ENCODE results near the gene ZCCHC3.

ZCCHC3 gene

GRCh38 chr20:312067-312466 lies 14.7 kb downstream of the ZCCHC3 start:
- no peak for TF ChIP-seq CTCF (conservative IDR thresholded peaks at IDR 0.05; ENCODE audit: control insufficient read depth, insufficient read depth, low read depth, low read length)
- H3K4me3 ChIP-seq (ENCODE audit: control insufficient read depth, low read depth, low read length) = no peak overlapping the region
- no peak for DNase-seq (ENCODE audit: low read depth)

- H3K4me3 ChIP-seq (ENCODE audit: control insufficient read depth, low read depth, low read length) = no peak overlapping the region
- DNase-seq (ENCODE audit: low read depth) = no peak
- TF ChIP-seq CTCF (conservative IDR thresholded peaks at IDR 0.05; ENCODE audit: control insufficient read depth, insufficient read depth, low read depth, low read length) = no peak
Measured at GRCh38 chr20:312866-313265, 15.5 kb downstream of the ZCCHC3 start.

GRCh38 chr20:313402-313801 lies 16.0 kb downstream of the ZCCHC3 start:
- H3K4me3 ChIP-seq (ENCODE audit: control insufficient read depth, low read depth, low read length) = no peak overlapping the region
- no peak for TF ChIP-seq CTCF (conservative IDR thresholded peaks at IDR 0.05; ENCODE audit: control insufficient read depth, insufficient read depth, low read depth, low read length)
- DNase-seq (ENCODE audit: low read depth) = no peak

- DNase-seq (ENCODE audit: low read depth) = peak; percentile 80
- no peak for TF ChIP-seq CTCF (conservative IDR thresholded peaks at IDR 0.05; ENCODE audit: control insufficient read depth, insufficient read depth, low read depth, low read length)
- no peak overlapping the region for H3K4me3 ChIP-seq (ENCODE audit: control insufficient read depth, low read depth, low read length)
Measured at GRCh38 chr20:313948-314347, 16.6 kb downstream of the ZCCHC3 start.

- DNase-seq (ENCODE audit: low read depth) = peak; percentile 55
- no peak overlapping the region for H3K4me3 ChIP-seq (ENCODE audit: control insufficient read depth, low read depth, low read length)
- no peak for TF ChIP-seq CTCF (conservative IDR thresholded peaks at IDR 0.05; ENCODE audit: control insufficient read depth, insufficient read depth, low read depth, low read length)
Measured at GRCh38 chr20:316316-317068, 19.1 kb downstream of the ZCCHC3 start.

GRCh38 chr20:324177-325044 lies 27.0 kb downstream of the ZCCHC3 start:
- peak; percentile 76 for DNase-seq (ENCODE audit: low read depth)
- peak overlapping the region; percentile 68 for H3K4me3 ChIP-seq (ENCODE audit: control insufficient read depth, low read depth, low read length)
- TF ChIP-seq CTCF (conservative IDR thresholded peaks at IDR 0.05; ENCODE audit: control insufficient read depth, insufficient read depth, low read depth, low read length) = peak; percentile 39
